GM13976 (cell line): ENCODE measurements around the gene SGSM2.
A peak's percentile ranks its signal among the peaks of the same experiment; 100 is the strongest.

ENCODE experiments used
- DNase-seq: peaks from one replicate; pipeline ENCODE4 v3.0.0; 2012; ENCODE audit warnings: low spot score
- in situ Hi-C: fragments of 300-500 bp; cut with MboI; formaldehyde crosslinking; loops from one replicate; pipeline ENCODE4 v1.12.0; 2022; ENCODE audit warnings: low sequenced_read_pairs, mixed read lengths, inconsistent platforms; ENCODE audit not compliant: unreplicated experiment
- TF ChIP-seq, protein P1 (sequence below): IDR thresholded peaks from 2 replicates; pipeline ENCODE4 v1.5.1; 2012; ENCODE audit warnings: borderline replicate concordance, mild to moderate bottlenecking; ENCODE audit not compliant: insufficient read depth; ENCODE audit errors: extremely low read depth, missing control alignments, control extremely low read depth

Gene SGSM2

DNA sequence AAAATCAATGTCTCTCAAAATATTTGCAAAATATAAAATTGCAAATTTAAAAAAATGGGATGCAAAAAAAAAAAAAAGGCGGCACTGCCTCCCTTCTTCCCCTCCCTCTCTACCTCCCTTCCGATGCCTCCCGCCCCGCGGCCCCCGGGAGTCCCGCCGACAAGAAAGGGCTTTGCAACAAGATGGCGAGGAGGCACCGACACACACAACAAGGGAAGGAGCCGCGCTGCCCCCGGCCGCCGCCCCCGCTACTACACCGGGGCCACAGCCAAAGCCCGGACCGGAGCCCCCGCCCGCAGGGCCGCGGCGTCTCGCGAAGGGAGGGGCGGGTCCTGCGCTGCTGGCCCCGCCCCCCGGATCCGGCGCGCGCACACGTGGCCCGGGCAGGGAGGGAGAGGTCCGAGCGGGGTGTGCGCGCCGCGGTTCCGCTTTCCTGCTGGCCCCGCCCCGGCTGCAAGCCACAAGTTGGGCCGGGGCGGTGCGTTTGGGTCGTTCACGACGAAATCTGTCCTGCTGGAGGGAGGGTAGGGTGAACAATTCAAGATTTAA is 63.6 kb downstream of the SGSM2 start, which contains the start of gene MNT:
Gene MNT, minus strand, starts transcription at position 184 of the 549 bp plus-strand sequence. CDS start 348 bp downstream, outside the sequence.
- TF ChIP-seq, protein P1, sequence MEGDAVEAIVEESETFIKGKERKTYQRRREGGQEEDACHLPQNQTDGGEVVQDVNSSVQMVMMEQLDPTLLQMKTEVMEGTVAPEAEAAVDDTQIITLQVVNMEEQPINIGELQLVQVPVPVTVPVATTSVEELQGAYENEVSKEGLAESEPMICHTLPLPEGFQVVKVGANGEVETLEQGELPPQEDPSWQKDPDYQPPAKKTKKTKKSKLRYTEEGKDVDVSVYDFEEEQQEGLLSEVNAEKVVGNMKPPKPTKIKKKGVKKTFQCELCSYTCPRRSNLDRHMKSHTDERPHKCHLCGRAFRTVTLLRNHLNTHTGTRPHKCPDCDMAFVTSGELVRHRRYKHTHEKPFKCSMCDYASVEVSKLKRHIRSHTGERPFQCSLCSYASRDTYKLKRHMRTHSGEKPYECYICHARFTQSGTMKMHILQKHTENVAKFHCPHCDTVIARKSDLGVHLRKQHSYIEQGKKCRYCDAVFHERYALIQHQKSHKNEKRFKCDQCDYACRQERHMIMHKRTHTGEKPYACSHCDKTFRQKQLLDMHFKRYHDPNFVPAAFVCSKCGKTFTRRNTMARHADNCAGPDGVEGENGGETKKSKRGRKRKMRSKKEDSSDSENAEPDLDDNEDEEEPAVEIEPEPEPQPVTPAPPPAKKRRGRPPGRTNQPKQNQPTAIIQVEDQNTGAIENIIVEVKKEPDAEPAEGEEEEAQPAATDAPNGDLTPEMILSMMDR: no peak
- peak; percentile 95 for DNase-seq
- in situ Hi-C loops: no loop called here

DNA sequence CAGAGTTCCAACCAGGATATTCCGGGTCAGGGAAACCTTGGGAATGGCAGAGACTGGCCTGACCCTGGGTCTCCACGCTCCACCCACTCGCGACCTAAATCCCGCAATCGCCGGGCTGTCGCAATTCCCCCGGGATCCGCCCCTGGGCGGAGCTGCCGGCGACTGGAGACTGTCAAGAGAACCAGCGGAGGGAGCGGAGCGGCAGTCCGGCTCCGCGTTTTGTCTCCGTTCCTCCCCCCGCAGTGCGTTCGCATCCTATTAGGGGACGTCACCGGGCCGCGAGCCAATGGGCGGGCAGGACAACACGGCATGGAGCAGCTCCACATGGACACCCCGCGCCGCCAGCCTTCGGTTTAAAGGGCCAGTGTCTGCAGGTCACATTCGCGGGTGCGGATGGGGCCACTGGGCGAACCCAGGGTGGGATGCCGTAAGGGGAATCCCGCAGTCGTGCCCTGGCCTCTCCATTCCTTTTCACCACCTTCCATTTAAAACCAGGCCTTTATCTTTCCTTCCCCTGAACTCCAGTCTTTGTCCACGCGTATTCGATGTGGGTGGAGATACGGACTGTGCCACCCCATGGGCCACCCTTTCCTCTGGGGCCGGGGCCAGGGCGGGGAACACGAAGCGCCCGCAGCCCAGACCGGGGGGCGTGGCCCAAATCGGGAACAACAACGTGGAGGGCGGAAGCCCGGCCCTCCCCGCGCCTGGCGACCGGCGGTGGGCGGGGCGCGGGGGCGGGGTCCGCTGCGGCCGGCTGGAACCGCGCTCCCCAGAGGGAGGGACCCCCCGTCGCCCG is 64.3 kb downstream of the SGSM2 start:
- in situ Hi-C loops: no loop called here
- TF ChIP-seq, protein P1: no peak
- peak; percentile 94 for DNase-seq

DNA sequence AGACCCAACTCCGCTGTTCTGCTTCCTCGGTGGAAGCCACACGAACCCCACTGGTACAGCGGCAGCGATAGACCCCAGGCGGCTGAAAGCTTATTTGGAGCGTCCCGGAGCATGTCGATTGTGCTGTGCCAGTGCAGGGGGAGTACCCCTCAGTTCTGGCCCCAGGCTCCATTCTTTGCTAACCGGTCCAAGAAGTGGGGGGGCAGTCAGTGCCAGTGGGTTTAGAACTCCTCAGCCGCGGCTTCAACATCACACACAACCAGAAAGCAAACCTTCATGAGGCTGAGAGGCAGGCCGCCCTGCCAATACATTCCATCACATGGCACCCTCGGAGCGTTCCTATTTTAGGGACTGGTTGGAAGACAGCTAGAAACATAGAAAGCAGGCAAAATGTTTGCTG is 65.2 kb downstream of the SGSM2 start:
- TF ChIP-seq, protein P1: no peak
- in situ Hi-C loops: no loop called here
- no peak for DNase-seq

DNA sequence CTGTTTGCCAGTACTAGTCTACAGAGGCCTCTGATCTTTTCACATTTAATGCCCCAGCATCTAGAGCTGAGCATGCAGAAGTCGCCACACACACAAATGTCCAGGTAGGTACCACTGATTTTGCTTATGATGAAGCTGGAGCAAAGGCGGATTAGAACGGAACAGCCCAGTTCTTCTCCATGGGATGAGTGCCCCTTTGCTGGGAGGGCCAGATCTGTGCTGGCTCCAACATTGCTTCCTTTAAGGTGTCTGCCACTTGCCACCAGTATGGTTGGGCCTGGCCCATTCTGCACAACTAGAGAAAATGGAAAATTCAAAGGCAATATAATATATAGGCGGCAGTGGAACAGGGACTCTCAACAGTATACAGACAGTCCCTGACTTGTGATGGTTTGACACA is 65.7 kb downstream of the SGSM2 start:
- no peak for DNase-seq
- TF ChIP-seq, protein P1: no peak
- in situ Hi-C loops: no loop called here

DNA sequence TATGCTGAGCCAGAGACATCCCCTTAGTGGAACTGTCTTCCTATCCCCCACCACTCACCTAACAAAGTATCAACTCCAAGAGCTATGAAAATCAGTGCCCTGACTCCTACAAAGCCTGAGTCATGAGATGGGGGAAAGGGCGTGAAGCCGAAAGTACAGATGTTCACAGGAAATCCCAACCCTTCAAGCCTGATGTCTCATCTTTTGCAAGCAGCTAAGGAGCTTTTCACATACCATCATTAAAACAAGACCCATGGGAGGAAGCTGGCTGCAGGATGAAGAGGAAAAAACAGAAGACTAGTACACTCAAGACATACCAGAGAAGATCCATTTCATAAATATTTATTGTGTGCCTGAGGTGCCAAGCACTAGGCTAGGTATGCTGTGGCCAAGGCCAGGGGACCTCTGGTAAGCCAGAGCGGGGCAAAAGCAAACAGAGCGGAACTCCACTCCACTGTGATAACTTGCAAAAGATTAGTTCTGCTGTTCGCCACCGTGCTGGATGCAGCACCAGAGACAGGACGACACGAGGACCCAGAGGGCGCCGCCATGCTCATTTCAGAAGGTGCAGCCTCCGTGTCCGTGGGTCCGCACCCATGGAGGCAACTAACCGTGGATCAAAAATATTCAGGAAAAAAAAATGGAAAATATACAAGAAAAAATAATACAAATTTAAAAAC is 68.1 kb downstream of the SGSM2 start:
- TF ChIP-seq, protein P1: no peak
- DNase-seq: no peak

DNA sequence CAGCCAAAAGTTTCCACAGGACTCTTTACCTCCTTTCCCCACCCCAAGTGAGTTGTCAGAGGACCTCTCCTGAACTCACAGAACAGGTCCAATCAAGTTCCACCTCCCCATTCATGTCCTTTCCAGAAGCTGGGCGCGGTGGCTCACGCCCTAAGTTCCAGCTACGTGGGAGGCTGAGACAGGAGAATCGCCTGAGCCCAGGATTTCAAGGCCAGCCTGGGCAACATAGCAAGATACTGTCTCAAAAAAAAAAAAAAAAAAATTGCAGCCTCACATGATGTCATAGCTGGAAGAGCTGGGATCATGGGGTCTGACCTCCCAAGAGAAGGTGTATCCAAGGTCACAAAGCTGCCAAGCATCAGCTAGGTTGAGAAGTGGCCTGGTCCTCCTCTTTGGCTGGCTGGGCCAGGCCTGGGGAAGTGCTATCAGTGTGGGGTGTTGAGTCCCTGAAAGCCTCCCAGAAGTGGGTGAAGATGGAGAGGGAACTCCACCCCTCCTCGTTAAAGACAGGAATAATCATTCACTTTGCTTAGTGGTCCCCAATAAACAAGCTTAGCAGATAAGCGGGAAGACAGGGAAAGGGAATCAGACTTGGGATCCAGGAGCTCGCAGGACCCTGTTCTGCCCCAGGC is 69.1 kb downstream of the SGSM2 start:
- TF ChIP-seq, protein P1: no peak
- in situ Hi-C loops: no loop called here
- no peak for DNase-seq

More for the DNA sequence above, 68.1 kb downstream of the SGSM2 start:
- in situ Hi-C loops: no loop called here
